K562 (cell line): Measurements from ENCODE around the gene GDF7. TPM values are rescaled to one million over a fixed set of nuclear protein-coding genes. Genes with fewer than 3 reads are reported as not detected.

ENCODE experiments used
- ATAC-seq: fragments of 200-7000 bp; cut with Tn5 transposase; 3 replicates; pipeline ENCODE4 v1.9.1; 2020; ENCODE audit warnings: moderate library complexity
- BruUV-seq: library from RNA; stranded (reverse); fragments of 400-500 nt; replicated peaks from 2 replicates; lab custom pipeline; 2021; lab: Mats Ljungman, UMichigan
- CTCF ChIA-PET: fragments of 300-600 bp; formaldehyde crosslinking; extraction: SDS; loops from one replicate; lab custom pipeline; 2021; ENCODE audit warnings: low intra/inter-chr PET ratio; lab: Yijun Ruan, JAX
- POLR2A ChIA-PET: fragments of 300-600, 350-650 bp; sonication (Branson Sonifier 250); formaldehyde crosslinking; extraction: SDS; loops from one replicate; lab custom pipeline; 2021; ENCODE audit warnings: antibody characterized with exemption, inconsistent platforms; lab: Yijun Ruan, JAX
- DNase-seq, 4 experiments: peaks; one replicate each; pipeline versions ENCODE4 v3.0.0 to v3.0.0-alpha.2; 2011 to 2018; ENCODE audit warnings: low spot score in 3 of 4, mixed read lengths in 3 of 4; ENCODE audit errors: extremely low read depth in 1 of 4
- FAIRE-seq: peaks from 2 replicates; lab custom pipeline; 2011; peaks lifted over from hg19 to GRCh38; lab: Jason Lieb, UNC
- H2AFZ ChIP-seq: 2 replicates; pipeline ENCODE4 v1.6.0; 2011; ENCODE audit warnings: low read depth, low read length, control low read depth, inconsistent platforms
- H3K27ac ChIP-seq: fragments of 200-600 bp; 3 replicates; pipeline ENCODE4 v1.8.0; 2011; ENCODE audit warnings: low read depth, mild to moderate bottlenecking, control low read depth, inconsistent platforms, low read length, moderate library complexity, mixed read lengths; ENCODE audit errors: extremely low read depth
- H3K27me3 ChIP-seq, 2 experiments: fragments of 300-600 bp in 1 of 2; 2 replicates in 1 of 2; 3 replicates in 1 of 2; pipeline versions ENCODE4 v1.6.0 to v1.8.0; 2011; ENCODE audit warnings: inconsistent platforms in 2 of 2, low read length in 2 of 2, mild to moderate bottlenecking in 1 of 2, mixed read lengths in 1 of 2, moderate library complexity in 1 of 2; ENCODE audit not compliant: control insufficient read depth in 2 of 2, insufficient read depth in 2 of 2
- H3K36me3 ChIP-seq: fragments of 300-600 bp; 3 replicates; pipeline ENCODE4 v1.8.0; 2011; ENCODE audit warnings: mild to moderate bottlenecking, low read length, inconsistent platforms; ENCODE audit not compliant: control insufficient read depth, insufficient read depth
- H3K4me1 ChIP-seq, 2 experiments: fragments of 200-600 bp in 1 of 2; replicated peaks in 1 of 2; 2 replicates in 1 of 2; 3 replicates in 1 of 2; pipeline versions ENCODE4 v1.5.1 to v1.8.0; 2011; ENCODE audit warnings: inconsistent platforms in 2 of 2, low read length in 2 of 2, mild to moderate bottlenecking in 1 of 2, mixed read lengths in 1 of 2, moderate library complexity in 1 of 2; ENCODE audit not compliant: control insufficient read depth in 2 of 2, insufficient read depth in 2 of 2
- H3K4me2 ChIP-seq: 2 replicates; pipeline ENCODE4 v1.6.1; 2011; ENCODE audit warnings: low read length, control low read depth, inconsistent platforms, mixed read lengths; ENCODE audit not compliant: insufficient read depth
- H3K4me3 ChIP-seq: fragments of 200-600 bp; sonication (generic), shearing (Covaris generic); 2 replicates; pipeline ENCODE4 v1.5.1; 2016; ENCODE audit warnings: control low read depth, inconsistent platforms
- H3K79me2 ChIP-seq: fragments of 200-600 bp; 3 replicates; pipeline ENCODE4 v1.8.0; 2011; ENCODE audit warnings: low read length, inconsistent platforms; ENCODE audit not compliant: control insufficient read depth, insufficient read depth
- H3K9ac ChIP-seq, 2 experiments: 2 replicates each; pipeline versions ENCODE4 v1.6.0 to v1.6.1; 2011; ENCODE audit warnings: low read depth in 2 of 2, low read length in 2 of 2, control low read depth in 1 of 2, inconsistent platforms in 1 of 2, mild to moderate bottlenecking in 1 of 2, mixed read lengths in 1 of 2; ENCODE audit not compliant: insufficient read depth in 1 of 2
- H3K9me1 ChIP-seq: one replicate; pipeline ENCODE4 v1.6.0; 2011; ENCODE audit warnings: inconsistent platforms, mild to moderate bottlenecking, low read length, moderate library complexity; ENCODE audit not compliant: control insufficient read depth, insufficient read depth
- H3K9me3 ChIP-seq: replicated peaks from 2 replicates; pipeline ENCODE4 v1.5.1; 2011; ENCODE audit warnings: low read depth, low read length, inconsistent platforms; ENCODE audit not compliant: control insufficient read depth, insufficient read depth
- H4K20me1 ChIP-seq: replicated peaks from 2 replicates; pipeline ENCODE4 v1.6.1; 2011; ENCODE audit warnings: low read length, inconsistent platforms, mixed read lengths; ENCODE audit not compliant: control insufficient read depth, insufficient read depth
- EGR1 ChIP-seq: fragments of 450-650 bp; conservative IDR thresholded peaks from 2 replicates; pipeline ENCODE4 v1.6.1; 2017; ENCODE audit warnings: mild to moderate bottlenecking
- POLR2H ChIP-seq: IDR thresholded peaks from 2 replicates; pipeline ENCODE4 v1.6.1; 2016; ENCODE audit warnings: missing genetic modification characterization, low read depth, mild to moderate bottlenecking, control low read depth, missing compliant biosample characterization, moderate library complexity
- RBM34 ChIP-seq: fragments of 200-400 bp; formaldehyde crosslinking; IDR thresholded peaks from 2 replicates; pipeline ENCODE4 v1.6.1; 2018; ENCODE audit warnings: low read length, borderline replicate concordance; ENCODE audit not compliant: insufficient read depth
- ZNF318 ChIP-seq, 2 experiments: fragments of 450-650 bp; IDR thresholded peaks; 2 replicates each; pipeline ENCODE4 v1.6.1; 2016; ENCODE audit warnings: mild to moderate bottlenecking in 2 of 2, borderline replicate concordance in 1 of 2, low read depth in 1 of 2, moderate library complexity in 1 of 2
- WGBS: fragments of 100-300 bp; shearing (Covaris generic); methylation state at CpG from one replicate; pipeline ENCODE4 v1.1.6; 2016; ENCODE audit warnings: low coverage, mixed read lengths; ENCODE audit not compliant: insufficient coverage; ENCODE audit errors: missing lambda C conversion rate; 5-methylcytosine and 5-hydroxymethylcytosine counted together
- in situ Hi-C: fragments of 300-500 bp; cut with MboI; formaldehyde crosslinking; loops from 4 replicates; pipeline ENCODE4 v1.15.0; 2018; ENCODE audit warnings: inconsistent platforms, mixed read lengths
- intact Hi-C: fragments of 100-400 bp; cut with micrococcal nuclease; formaldehyde crosslinking; loops from 2 replicates; pipeline ENCODE4 v1.14.2; 2022
- polyA plus RNA-seq, 8 experiments: library from polyadenylated mRNA; depleted of rRNA in 4 of 8; stranded (reverse) in 5 of 8; unstranded in 3 of 8; fragments of >200 nt; fragmentation: Nextera tagmentation in 2 of 8; fragmentation: Illumina TruSeq in 1 of 8; extraction: Ambion mirVana in 2 of 8; extraction: Trizol in 1 of 8; gene quantifications; 2 replicates each; pipeline versions ENCODE4 v1.2.1 to v1.2.3, GENCODE V29; 2011 to 2014; ENCODE audit warnings: inconsistent platforms in 1 of 8, missing spikeins in 1 of 8
- total RNA-seq, 7 experiments: library from RNA; depleted of rRNA in 6 of 7; stranded (reverse); fragments of >200 nt in 6 of 7; fragmentation: Illumina TruSeq in 2 of 7; extraction: Trizol in 2 of 7; gene quantifications; 2 replicates each; pipeline versions ENCODE4 v1.2.1 to v1.2.3, GENCODE V29; 2011 to 2021; ENCODE audit warnings: low replicate concordance in 1 of 7

The GDF7 gene
- total and polyA plus RNA-seq, 9 of the 15 experiments (the other 6 are each of a cell fraction or from before 2014, with no cell fraction given): 0.01 TPM; not detected in 7

GRCh38 chr2:20652673-20653575, 14.0 kb upstream of the GDF7 start:
- POLR2A ChIA-PET: no interaction called here
- peaks cover 6 to 20% of the 10 kb centered on the region in 2 experiments; a peak in 3 of 5 replicates for H3K4me1 ChIP-seq

More at GRCh38 chr2:20652673-20653575, 14.0 kb upstream of the GDF7 start:
- BruUV-seq: no TSS peak
- intact Hi-C loops (no loop called here), in situ Hi-C loops (loop anchor here (25.0 kb wide), 1 partner anchor 609 kb away; no protein-coding TSS in a partner anchor)
- DNase-seq: no peak
- WGBS: 55% methylated on average over 11 of the region's 11 CpGs
- CTCF ChIA-PET: no interaction called here
- Histone ChIP-seq H4K20me1 (no peaks in the 10 kb centered on the region; the same call in 1 of the 2 replicates), H3K9me3 (no peaks in the 10 kb centered on the region), H3K9me1 (no peaks in the 10 kb centered on the region), H3K36me3 (no peaks in the 10 kb centered on the region), H2AFZ (no peak overlapping the region), H3K9ac (no peak overlapping the region), H3K27me3 (peaks cover 5 to 30% of the 10 kb centered on the region in 2 experiments; a peak in 3 of 5 replicates), H3K79me2 (no peaks in the 10 kb centered on the region; the same call in 2 of the 3 replicates), H3K27ac (no peak overlapping the region), H3K4me3 (no peak overlapping the region), H3K4me2 (no peak overlapping the region)
- FAIRE-seq: no peak
- TF ChIP-seq EGR1 (0 out of 2 replicates have a peak, but pooled peaks have one; percentile 30), POLR2H (tag) (no peak), RBM34 (no peak), ZNF318 (IDR thresholded peaks at IDR 0.05; ENCODE audit: borderline replicate concordance in 1 of 2, low read depth in 1 of 2) (no peak)
- ATAC-seq: no peak
